CD4-positive, alpha-beta memory T cell (primary cell): Measurements from ENCODE around the gene UBXN7. TPM values are rescaled to one million over a fixed set of nuclear protein-coding genes. Genes with fewer than 3 reads are reported as not detected.
"Not testable (repeated sequence)": the region's sequence is repeated elsewhere in the genome, so short reads cannot be mapped to it uniquely, and the experiment has no call there.

Experiments used
- CTCF ChIA-PET: fragments of 350-600 bp; sonication (Branson Sonifier 250); formaldehyde crosslinking; loops from one replicate; lab custom pipeline; 2021; ENCODE audit warnings: inconsistent platforms; ENCODE audit not compliant: partially characterized antibody; lab: Charles Lee
- POLR2A ChIA-PET: fragments of 350-600 bp; sonication (Branson Sonifier 250); formaldehyde crosslinking; loops from one replicate; lab custom pipeline; 2021; ENCODE audit not compliant: partially characterized antibody; lab: Charles Lee
- DNase-seq, 5 donors: peaks; one replicate each; pipeline versions ENCODE4 v3.0.0 to v3.0.0-alpha.2; 2020 to 2022; ENCODE audit warnings: mixed read lengths in 1 of 5
- H3K27ac ChIP-seq: one replicate; pipeline ENCODE4 v1.7.0; 2013; ENCODE audit warnings: low read depth, low read length
- H3K27me3 ChIP-seq: 2 replicates; pipeline ENCODE4 v1.7.0; 2013; ENCODE audit warnings: mild to moderate bottlenecking, low read length, moderate library complexity; ENCODE audit not compliant: insufficient read depth
- H3K36me3 ChIP-seq: 2 replicates; pipeline ENCODE4 v1.7.0; 2013; ENCODE audit warnings: mild to moderate bottlenecking, low read length, moderate library complexity; ENCODE audit not compliant: insufficient read depth
- H3K4me1 ChIP-seq: 2 replicates; pipeline ENCODE4 v1.7.0; 2013; ENCODE audit warnings: mild to moderate bottlenecking, low read length, moderate library complexity; ENCODE audit not compliant: insufficient read depth
- H3K4me3 ChIP-seq, 2 donors: one replicate each; pipeline ENCODE4 v1.7.0; 2013; ENCODE audit warnings: low read length in 2 of 2, mild to moderate bottlenecking in 1 of 2
- H3K9me3 ChIP-seq, 2 donors: one replicate each; pipeline ENCODE4 v1.7.0; 2013; ENCODE audit warnings: low read length in 2 of 2, control low read depth in 1 of 2; ENCODE audit not compliant: control insufficient read depth in 1 of 2
- H3K27ac Mint-ChIP-seq, 7 donors: one replicate each; pipeline ENCODE4 v1.8.0; 2020 to 2021; ENCODE audit warnings: mixed read lengths in 7 of 7, mild to moderate bottlenecking in 6 of 7, inconsistent platforms in 3 of 7, moderate library complexity in 3 of 7
- H3K27me3 Mint-ChIP-seq, 2 donors: one replicate each; pipeline ENCODE4 v1.8.0; 2020 to 2021; ENCODE audit warnings: mixed read lengths in 2 of 2
- H3K36me3 Mint-ChIP-seq, 2 donors: one replicate each; pipeline ENCODE4 v1.8.0; 2020 to 2021; ENCODE audit warnings: mixed read lengths in 2 of 2, inconsistent platforms in 1 of 2, mild to moderate bottlenecking in 1 of 2
- H3K4me1 Mint-ChIP-seq, 4 donors: one replicate each; pipeline ENCODE4 v1.8.0; 2020 to 2021; ENCODE audit warnings: mixed read lengths in 4 of 4, mild to moderate bottlenecking in 1 of 4
- H3K4me3 Mint-ChIP-seq, 8 donors: one replicate each; pipeline ENCODE4 v1.8.0; 2020 to 2021; ENCODE audit warnings: mixed read lengths in 8 of 8, mild to moderate bottlenecking in 7 of 8, moderate library complexity in 6 of 8, inconsistent platforms in 3 of 8
- H3K9me3 Mint-ChIP-seq, 8 donors: one replicate each; pipeline ENCODE4 v1.8.0; 2020 to 2021; ENCODE audit warnings: mixed read lengths in 8 of 8, mild to moderate bottlenecking in 5 of 8, inconsistent platforms in 3 of 8, moderate library complexity in 1 of 8
- intact Hi-C: fragments of 100-400 bp; cut with micrococcal nuclease; formaldehyde crosslinking; loops from one replicate; pipeline ENCODE4 v1.15.1; 2023
- polyA plus RNA-seq, 2 donors: library from polyadenylated mRNA; unstranded; fragments of 300-500 nt; fragmentation: Illumina TruSeq; gene quantifications; one replicate each; pipeline ENCODE4 v1.2.3, GENCODE V29; 2021
- total RNA-seq, 2 experiments: library from RNA; stranded (reverse); gene quantifications; one replicate each; pipeline ENCODE4 v1.2.3, GENCODE V29; 2021

Gene UBXN7
- total and polyA plus RNA-seq, 4 experiments from 2014 or later, result 16.8 to 90.8 (median 52.1) TPM

- H3K9me3 Mint-ChIP-seq, H3K27me3 Mint-ChIP-seq, H3K9me3 ChIP-seq, intact Hi-C loops, H3K36me3 ChIP-seq, DNase-seq, H3K4me3 ChIP-seq, H3K4me1 ChIP-seq, H3K27me3 ChIP-seq, H3K4me3 Mint-ChIP-seq, H3K27ac ChIP-seq, POLR2A ChIA-PET, CTCF ChIA-PET: not testable (repeated sequence)
- Mint-ChIP-seq H3K36me3 (peaks cover 5 to 15% of the 10 kb centered on the region in 2 donors), H3K4me1 (peaks cover 4 to 15% (median 6%) of the 10 kb centered on the region in 4 donors), H3K27ac (peak overlapping the region in 1 of 7 donors; percentile 45)
These were observed 30.7 kb upstream of the UBXN7 start for GRCh38 chr3:196462680-196463477.

GRCh38 chr3:196458063-196458462, 25.8 kb upstream of the UBXN7 start:
- Histone ChIP-seq H3K4me1 (peaks cover 7% of the 10 kb centered on the region), H3K4me3 (no peak overlapping the region), H3K9me3 (no peaks in the 10 kb centered on the region), H3K27me3 (no peaks in the 10 kb centered on the region), H3K27ac (no peak overlapping the region), H3K36me3 (no peaks in the 10 kb centered on the region)
- ChIA-PET CTCF (no interaction called here), POLR2A (no interaction called here)
- peaks cover 0 to 9% (median 0%) of the 10 kb centered on the region in 8 donors for H3K9me3 Mint-ChIP-seq
- peaks cover 8 to 16% (median 13%) of the 10 kb centered on the region in 4 donors for H3K4me1 Mint-ChIP-seq
- H3K27ac Mint-ChIP-seq, result peak overlapping the region in 6 of 7 donors; percentile 50 to 84 (median 66)
- no peak for DNase-seq
- H3K36me3 Mint-ChIP-seq, result peaks cover 0 to 7% of the 10 kb centered on the region in 2 donors
- intact Hi-C loops, result no loop called here
- no peak overlapping the region for H3K4me3 Mint-ChIP-seq
- no peaks in the 10 kb centered on the region for H3K27me3 Mint-ChIP-seq

GRCh38 chr3:196457470-196457869, 25.2 kb upstream of the UBXN7 start:
- CTCF ChIA-PET, result not testable (repeated sequence)

DNA sequence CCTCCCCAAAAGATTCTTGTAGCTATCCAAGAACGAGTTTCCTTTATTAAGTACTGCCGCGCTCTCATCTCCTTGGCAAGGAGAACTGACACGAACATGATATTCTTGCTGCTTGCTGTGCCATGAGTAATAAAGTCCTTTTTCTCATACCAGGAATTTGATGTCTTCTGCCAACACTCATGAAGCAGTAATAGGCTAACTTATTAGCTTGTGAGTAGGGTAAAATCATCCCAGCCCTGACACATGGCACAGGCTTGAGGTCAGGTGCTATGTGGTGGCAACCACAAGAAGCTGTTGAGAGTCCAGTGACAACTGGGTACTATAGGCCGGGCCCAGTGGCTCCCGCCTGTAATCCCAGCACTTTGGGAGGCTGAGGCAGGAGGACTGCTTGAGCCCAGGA, 22.7 kb upstream of the UBXN7 start:
- peaks cover 7% of the 10 kb centered on the region for H3K4me1 ChIP-seq
- no peak overlapping the region for H3K4me3 ChIP-seq
- H3K27ac ChIP-seq, result no peak overlapping the region
- ChIA-PET CTCF (no interaction called here), POLR2A (interaction anchor here (0.6 to 1.2 kb wide), 2 partner anchors 19 to 29 kb away, joined by 3 to 4 read pairs; no protein-coding TSS in a partner anchor)
- Mint-ChIP-seq H3K9me3 (peaks cover 0 to 2% (median 0%) of the 10 kb centered on the region in 8 donors), H3K36me3 (peaks cover 3 to 4% of the 10 kb centered on the region in 2 donors), H3K27me3 (no peaks in the 10 kb centered on the region), H3K4me1 (peaks cover 8 to 15% (median 12%) of the 10 kb centered on the region in 4 donors), H3K4me3 (no peak overlapping the region), H3K27ac (no peak overlapping the region)
- no peaks in the 10 kb centered on the region for H3K27me3 ChIP-seq
- H3K9me3 ChIP-seq, result no peaks in the 10 kb centered on the region
- no peak for DNase-seq
- intact Hi-C loops, result no loop called here
- H3K36me3 ChIP-seq, result no peaks in the 10 kb centered on the region

More at GRCh38 chr3:196457470-196457869, 25.2 kb upstream of the UBXN7 start:
- H3K9me3 Mint-ChIP-seq, H3K4me3 ChIP-seq, intact Hi-C loops, H3K27me3 ChIP-seq, H3K27me3 Mint-ChIP-seq, H3K27ac ChIP-seq, H3K9me3 ChIP-seq, H3K36me3 ChIP-seq, H3K4me1 ChIP-seq, H3K36me3 Mint-ChIP-seq: not testable (repeated sequence)
- H3K4me1 Mint-ChIP-seq, result peaks cover 8 to 15% (median 12%) of the 10 kb centered on the region in 4 donors
- peak overlapping the region; percentile 15 to 84 (median 66) for H3K27ac Mint-ChIP-seq
- H3K4me3 Mint-ChIP-seq, result peak overlapping the region in 1 of 8 donors; percentile 30
- POLR2A ChIA-PET, result interaction anchor here (0.6 to 0.9 kb wide), 2 partner anchors 25 to 70 kb away, joined by 3 to 4 read pairs; no protein-coding TSS in a partner anchor
- DNase-seq, result peak in 4 of 5 donors; percentile 45 to 57 (median 48)

- H3K4me1 Mint-ChIP-seq, H3K27me3 ChIP-seq, H3K27ac ChIP-seq, intact Hi-C loops, H3K9me3 ChIP-seq, H3K9me3 Mint-ChIP-seq, H3K27ac Mint-ChIP-seq, CTCF ChIA-PET, H3K4me1 ChIP-seq, H3K36me3 Mint-ChIP-seq, POLR2A ChIA-PET, H3K27me3 Mint-ChIP-seq, H3K4me3 Mint-ChIP-seq, H3K36me3 ChIP-seq, H3K4me3 ChIP-seq, DNase-seq: not testable (repeated sequence)
These were observed 13.2 kb upstream of the UBXN7 start for GRCh38 chr3:196445391-196445790.

- Histone ChIP-seq H3K4me3 (no peak overlapping the region), H3K27ac (no peak overlapping the region), H3K4me1 (no peaks in the 10 kb centered on the region), H3K9me3 (no peaks in the 10 kb centered on the region), H3K36me3 (no peaks in the 10 kb centered on the region), H3K27me3 (no peaks in the 10 kb centered on the region)
- Mint-ChIP-seq H3K27ac (no peak overlapping the region), H3K27me3 (no peaks in the 10 kb centered on the region), H3K4me1 (peaks cover 0 to 2% (median under 1%) of the 10 kb centered on the region in 4 donors), H3K36me3 (no peaks in the 10 kb centered on the region), H3K4me3 (no peak overlapping the region), H3K9me3 (no peaks in the 10 kb centered on the region)
- ChIA-PET CTCF (no interaction called here), POLR2A (no interaction called here)
- intact Hi-C loops, result no loop called here
- DNase-seq, result no peak
These were observed 12.3 kb upstream of the UBXN7 start for GRCh38 chr3:196444500-196444894.

GRCh38 chr3:196440696-196441095, 8.5 kb upstream of the UBXN7 start:
- intact Hi-C loops, result no loop called here
- Mint-ChIP-seq H3K9me3 (no peaks in the 10 kb centered on the region), H3K4me3 (no peak overlapping the region), H3K4me1 (peaks cover 0 to 2% (median under 1%) of the 10 kb centered on the region in 4 donors), H3K27ac (peak overlapping the region in 1 of 7 donors; percentile 47), H3K36me3 (no peaks in the 10 kb centered on the region), H3K27me3 (no peaks in the 10 kb centered on the region)
- H3K36me3 ChIP-seq, result no peaks in the 10 kb centered on the region
- H3K9me3 ChIP-seq, result no peaks in the 10 kb centered on the region
- ChIA-PET POLR2A (interaction anchor here (1.2 kb wide), 1 partner anchor 8 kb away, joined by 4 read pairs; the partner anchor contains the start of gene UBXN7), CTCF (no interaction called here)
- no peak overlapping the region for H3K4me3 ChIP-seq
- no peaks in the 10 kb centered on the region for H3K27me3 ChIP-seq
- DNase-seq, result no peak
- H3K4me1 ChIP-seq, result no peaks in the 10 kb centered on the region
- H3K27ac ChIP-seq, result no peak overlapping the region
